ENCODE data around the gene AAK1.

Gene AAK1

GRCh38 chr2:69643602-69644505 is at the start of gene AAK1:
Gene AAK1 (minus strand): TSS chr2:69643739. CDS start chr2:69643040, 699 bp downstream.
- H3K4me3 ChIP-seq (replicated peaks; ENCODE audit: low read depth, low read length) = peak within 1 kb of the TSS; percentile 92
- TF ChIP-seq, protein P1, sequence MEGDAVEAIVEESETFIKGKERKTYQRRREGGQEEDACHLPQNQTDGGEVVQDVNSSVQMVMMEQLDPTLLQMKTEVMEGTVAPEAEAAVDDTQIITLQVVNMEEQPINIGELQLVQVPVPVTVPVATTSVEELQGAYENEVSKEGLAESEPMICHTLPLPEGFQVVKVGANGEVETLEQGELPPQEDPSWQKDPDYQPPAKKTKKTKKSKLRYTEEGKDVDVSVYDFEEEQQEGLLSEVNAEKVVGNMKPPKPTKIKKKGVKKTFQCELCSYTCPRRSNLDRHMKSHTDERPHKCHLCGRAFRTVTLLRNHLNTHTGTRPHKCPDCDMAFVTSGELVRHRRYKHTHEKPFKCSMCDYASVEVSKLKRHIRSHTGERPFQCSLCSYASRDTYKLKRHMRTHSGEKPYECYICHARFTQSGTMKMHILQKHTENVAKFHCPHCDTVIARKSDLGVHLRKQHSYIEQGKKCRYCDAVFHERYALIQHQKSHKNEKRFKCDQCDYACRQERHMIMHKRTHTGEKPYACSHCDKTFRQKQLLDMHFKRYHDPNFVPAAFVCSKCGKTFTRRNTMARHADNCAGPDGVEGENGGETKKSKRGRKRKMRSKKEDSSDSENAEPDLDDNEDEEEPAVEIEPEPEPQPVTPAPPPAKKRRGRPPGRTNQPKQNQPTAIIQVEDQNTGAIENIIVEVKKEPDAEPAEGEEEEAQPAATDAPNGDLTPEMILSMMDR (IDR thresholded peaks at IDR 0.05; ENCODE audit: low read length, missing control alignments) = no peak

GRCh38 chr2:69692424-69692823 is 48.9 kb upstream of the AAK1 start:
- DNase-seq (ENCODE audit: low read depth) = peak; percentile 50
- TF ChIP-seq, protein P1 (IDR thresholded peaks at IDR 0.05; ENCODE audit: low read length, missing control alignments) = no peak
- no peak overlapping the region for H3K4me3 ChIP-seq (replicated peaks; ENCODE audit: low read depth, low read length)

More at GRCh38 chr2:69643602-69644505, at the start of gene AAK1:
- DNase-seq (ENCODE audit: low read depth) = peak; percentile 90

- TF ChIP-seq, protein P1 (IDR thresholded peaks at IDR 0.05; ENCODE audit: low read length, missing control alignments) = no peak
- H3K4me3 ChIP-seq (replicated peaks; ENCODE audit: low read depth, low read length) = no peak overlapping the region
- DNase-seq (ENCODE audit: low read depth) = no peak
Observed at GRCh38 chr2:69689969-69690368, 46.4 kb upstream of the AAK1 start.

DNA sequence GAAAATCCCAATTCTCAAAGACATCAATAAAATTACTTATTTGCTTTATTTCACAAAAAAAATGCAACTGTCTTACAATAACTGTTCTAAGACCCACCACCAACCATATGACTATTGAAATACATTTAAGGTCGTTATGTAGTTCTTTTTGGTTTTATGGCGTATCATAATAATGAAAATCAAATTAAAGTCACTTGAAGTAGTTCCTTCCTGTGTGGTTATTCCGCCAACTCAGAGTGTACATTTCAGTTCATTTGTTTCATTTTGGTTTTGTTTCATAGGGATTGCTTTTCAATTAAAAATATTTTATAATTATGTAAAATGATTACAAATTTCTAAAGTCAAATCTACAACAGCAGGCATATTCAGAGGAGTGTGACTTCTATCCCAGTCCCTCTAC is 45.9 kb upstream of the AAK1 start:
- H3K4me3 ChIP-seq (replicated peaks; ENCODE audit: low read depth, low read length) = no peak overlapping the region
- TF ChIP-seq, protein P1 (IDR thresholded peaks at IDR 0.05; ENCODE audit: low read length, missing control alignments) = no peak
- DNase-seq (ENCODE audit: low read depth) = no peak

GRCh38 chr2:69687971-69688611 is 44.6 kb upstream of the AAK1 start:
- TF ChIP-seq, protein P1 (IDR thresholded peaks at IDR 0.05; ENCODE audit: low read length, missing control alignments) = no peak
- H3K4me3 ChIP-seq (replicated peaks; ENCODE audit: low read depth, low read length) = no peak overlapping the region
- DNase-seq (ENCODE audit: low read depth) = no peak

DNA sequence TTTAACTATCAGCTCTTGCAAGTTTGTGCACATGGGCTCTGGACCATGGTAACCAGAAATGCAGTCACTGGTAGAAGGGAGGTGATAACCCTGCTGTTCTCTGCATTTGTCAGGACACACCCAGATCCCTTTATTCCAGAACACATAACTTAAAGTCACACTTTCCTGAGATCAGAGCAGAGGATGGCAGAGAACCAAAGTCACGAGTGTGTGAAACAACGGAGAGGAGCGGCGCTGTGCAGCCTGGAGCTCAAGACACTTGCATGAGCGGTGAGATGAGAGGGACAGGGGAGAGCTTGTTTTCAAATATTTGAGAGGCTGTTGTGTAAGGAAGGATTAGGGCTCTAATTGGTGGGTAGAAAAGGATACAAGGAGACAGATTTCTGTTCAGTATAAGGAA is 43.3 kb upstream of the AAK1 start:
- H3K4me3 ChIP-seq (replicated peaks; ENCODE audit: low read depth, low read length) = no peak overlapping the region
- TF ChIP-seq, protein P1 (IDR thresholded peaks at IDR 0.05; ENCODE audit: low read length, missing control alignments) = no peak
- no peak for DNase-seq (ENCODE audit: low read depth)

All from fibroblast of pulmonary artery (primary cell).